ENCODE data around the gene SAMD5.

The SAMD5 gene

DNA sequence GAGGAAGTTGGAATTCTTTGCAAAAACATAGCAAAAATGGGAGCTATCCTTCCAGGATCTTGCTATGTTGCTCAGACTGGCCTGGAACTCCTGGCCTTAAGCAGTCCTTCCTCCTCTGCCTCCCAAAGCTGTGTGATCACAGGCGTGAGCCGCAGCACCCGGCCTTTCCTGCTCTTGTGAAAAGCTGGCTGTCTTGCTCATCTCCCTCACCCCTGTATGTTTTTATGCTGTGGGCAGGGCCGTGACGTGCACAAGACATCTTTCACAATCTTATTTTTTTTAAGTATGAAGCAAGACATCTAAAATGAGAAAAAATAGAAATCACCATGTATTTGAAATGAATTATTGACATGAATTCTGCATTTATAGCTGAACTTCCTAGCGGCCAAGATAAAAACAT is 110.4 kb downstream of the SAMD5 start:
- no peak for DNase-seq (ENCODE audit: low read depth)
